Measurements from ENCODE around the gene TRAPPC2L. TPM values are rescaled to one million over a fixed set of nuclear protein-coding genes. Genes with fewer than 3 reads are reported as not detected.

TRAPPC2L gene
- total and polyA plus RNA-seq, 10 of the 15 experiments (the other 5 are each of a cell fraction or from before 2014, with no cell fraction given) = 56.3 to 363 (median 118) TPM

DNA sequence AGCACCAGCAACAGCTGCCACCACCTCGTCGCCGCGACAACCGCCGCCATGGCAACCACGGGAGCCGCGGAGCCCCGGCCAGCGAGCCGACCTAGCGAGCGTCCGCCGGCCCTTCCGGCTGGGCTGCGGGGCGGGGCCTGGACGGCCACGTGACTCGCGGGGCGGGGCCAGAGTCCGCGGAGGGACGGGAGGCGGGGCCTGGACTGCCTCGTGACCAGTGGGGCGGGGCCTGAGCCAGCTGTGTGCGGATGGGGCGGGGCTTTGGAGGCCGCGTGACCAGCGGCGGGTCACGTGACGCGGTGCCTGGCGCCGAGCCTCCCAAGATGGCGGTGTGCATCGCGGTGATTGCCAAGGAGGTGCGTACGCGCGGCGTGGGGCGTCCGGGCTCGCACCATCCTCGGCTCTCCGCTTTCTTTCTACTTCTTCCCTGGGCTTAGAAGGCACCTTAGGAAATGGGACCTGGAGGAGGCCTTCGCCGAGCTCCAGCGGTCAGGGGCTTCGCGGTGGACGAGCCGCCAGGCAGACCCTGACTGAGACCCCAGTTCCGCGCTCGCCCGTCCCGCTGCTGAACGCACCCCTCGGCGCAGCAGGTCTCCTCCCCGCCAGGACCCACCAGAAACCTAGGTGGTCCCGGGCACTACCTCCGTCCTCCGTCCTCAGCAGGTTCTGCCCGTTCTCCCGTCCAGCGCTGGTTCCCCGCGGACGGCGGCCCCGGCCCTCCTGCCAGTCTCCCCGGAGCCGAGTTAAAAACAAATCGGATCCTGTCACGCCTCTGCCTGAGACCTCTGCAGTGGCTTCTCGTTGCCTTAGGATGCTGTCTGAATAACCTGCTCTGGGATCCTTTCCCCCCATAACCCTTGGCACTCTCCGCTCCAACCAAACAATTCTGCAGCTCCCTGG, at the start of gene TRAPPC2L, which contains the start of gene GALNS (continued):
- TF ChIP-seq, protein P1, sequence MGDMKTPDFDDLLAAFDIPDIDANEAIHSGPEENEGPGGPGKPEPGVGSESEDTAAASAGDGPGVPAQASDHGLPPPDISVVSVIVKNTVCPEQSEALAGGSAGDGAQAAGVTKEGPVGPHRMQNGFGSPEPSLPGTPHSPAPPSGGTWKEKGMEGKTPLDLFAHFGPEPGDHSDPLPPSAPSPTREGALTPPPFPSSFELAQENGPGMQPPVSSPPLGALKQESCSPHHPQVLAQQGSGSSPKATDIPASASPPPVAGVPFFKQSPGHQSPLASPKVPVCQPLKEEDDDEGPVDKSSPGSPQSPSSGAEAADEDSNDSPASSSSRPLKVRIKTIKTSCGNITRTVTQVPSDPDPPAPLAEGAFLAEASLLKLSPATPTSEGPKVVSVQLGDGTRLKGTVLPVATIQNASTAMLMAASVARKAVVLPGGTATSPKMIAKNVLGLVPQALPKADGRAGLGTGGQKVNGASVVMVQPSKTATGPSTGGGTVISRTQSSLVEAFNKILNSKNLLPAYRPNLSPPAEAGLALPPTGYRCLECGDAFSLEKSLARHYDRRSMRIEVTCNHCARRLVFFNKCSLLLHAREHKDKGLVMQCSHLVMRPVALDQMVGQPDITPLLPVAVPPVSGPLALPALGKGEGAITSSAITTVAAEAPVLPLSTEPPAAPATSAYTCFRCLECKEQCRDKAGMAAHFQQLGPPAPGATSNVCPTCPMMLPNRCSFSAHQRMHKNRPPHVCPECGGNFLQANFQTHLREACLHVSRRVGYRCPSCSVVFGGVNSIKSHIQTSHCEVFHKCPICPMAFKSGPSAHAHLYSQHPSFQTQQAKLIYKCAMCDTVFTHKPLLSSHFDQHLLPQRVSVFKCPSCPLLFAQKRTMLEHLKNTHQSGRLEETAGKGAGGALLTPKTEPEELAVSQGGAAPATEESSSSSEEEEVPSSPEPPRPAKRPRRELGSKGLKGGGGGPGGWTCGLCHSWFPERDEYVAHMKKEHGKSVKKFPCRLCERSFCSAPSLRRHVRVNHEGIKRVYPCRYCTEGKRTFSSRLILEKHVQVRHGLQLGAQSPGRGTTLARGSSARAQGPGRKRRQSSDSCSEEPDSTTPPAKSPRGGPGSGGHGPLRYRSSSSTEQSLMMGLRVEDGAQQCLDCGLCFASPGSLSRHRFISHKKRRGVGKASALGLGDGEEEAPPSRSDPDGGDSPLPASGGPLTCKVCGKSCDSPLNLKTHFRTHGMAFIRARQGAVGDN (IDR thresholded peaks at IDR 0.05) = no peak
- TF ChIP-seq NR2C2 (IDR thresholded peaks at IDR 0.05; ENCODE audit: borderline replicate concordance, control insufficient read depth, insufficient read length, low read depth) (no peak), POLR2AphosphoS2 (IDR thresholded peaks at IDR 0.05; ENCODE audit: low read depth, low read length) (peak; percentile 75), RB1 (IDR thresholded peaks at IDR 0.05; ENCODE audit: borderline replicate concordance) (peak; percentile 69; the same call in 1 of the 2 replicates), KDM1A (IDR thresholded peaks at IDR 0.05; ENCODE audit: borderline replicate concordance) (no peak), SUPT20H (IDR thresholded peaks at IDR 0.05; ENCODE audit: borderline replicate concordance, control insufficient read depth, low read depth, low read length) (no peak), TCF3 (IDR thresholded peaks at IDR 0.05; ENCODE audit: borderline replicate concordance, insufficient read depth, low read depth, low read length) (peak; percentile 64; the same call in 1 of the 2 replicates), RAD21 (IDR thresholded peaks at IDR 0.05; ENCODE audit: insufficient read depth, low read depth, low read length) (no peak), DPF2 (IDR thresholded peaks at IDR 0.05) (peak; percentile 61; the same call in 1 of the 2 replicates), ZNF217 (IDR thresholded peaks at IDR 0.05) (no peak), BCL11A (IDR thresholded peaks at IDR 0.05; ENCODE audit: low read depth, low read length) (no peak), SRF (IDR thresholded peaks at IDR 0.05; ENCODE audit: low read depth in 2 of 2, low read length in 2 of 2) (no peak), GABPA (IDR thresholded peaks at IDR 0.05; ENCODE audit: low read depth) (no peak), ASH2L (IDR thresholded peaks at IDR 0.05; ENCODE audit: borderline replicate concordance, low read depth) (no peak)
- TF ChIP-seq, protein P2, sequence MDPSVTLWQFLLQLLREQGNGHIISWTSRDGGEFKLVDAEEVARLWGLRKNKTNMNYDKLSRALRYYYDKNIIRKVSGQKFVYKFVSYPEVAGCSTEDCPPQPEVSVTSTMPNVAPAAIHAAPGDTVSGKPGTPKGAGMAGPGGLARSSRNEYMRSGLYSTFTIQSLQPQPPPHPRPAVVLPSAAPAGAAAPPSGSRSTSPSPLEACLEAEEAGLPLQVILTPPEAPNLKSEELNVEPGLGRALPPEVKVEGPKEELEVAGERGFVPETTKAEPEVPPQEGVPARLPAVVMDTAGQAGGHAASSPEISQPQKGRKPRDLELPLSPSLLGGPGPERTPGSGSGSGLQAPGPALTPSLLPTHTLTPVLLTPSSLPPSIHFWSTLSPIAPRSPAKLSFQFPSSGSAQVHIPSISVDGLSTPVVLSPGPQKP (IDR thresholded peaks at IDR 0.05; ENCODE audit: low read depth, low read length) = no peak; the same call in 1 of the 2 replicates
- TF ChIP-seq, protein P3, sequence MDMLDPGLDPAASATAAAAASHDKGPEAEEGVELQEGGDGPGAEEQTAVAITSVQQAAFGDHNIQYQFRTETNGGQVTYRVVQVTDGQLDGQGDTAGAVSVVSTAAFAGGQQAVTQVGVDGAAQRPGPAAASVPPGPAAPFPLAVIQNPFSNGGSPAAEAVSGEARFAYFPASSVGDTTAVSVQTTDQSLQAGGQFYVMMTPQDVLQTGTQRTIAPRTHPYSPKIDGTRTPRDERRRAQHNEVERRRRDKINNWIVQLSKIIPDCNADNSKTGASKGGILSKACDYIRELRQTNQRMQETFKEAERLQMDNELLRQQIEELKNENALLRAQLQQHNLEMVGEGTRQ (IDR thresholded peaks at IDR 0.05; ENCODE audit: borderline replicate concordance, low read depth, low read length) = peak; percentile 99
- TF ChIP-seq, protein P4, sequence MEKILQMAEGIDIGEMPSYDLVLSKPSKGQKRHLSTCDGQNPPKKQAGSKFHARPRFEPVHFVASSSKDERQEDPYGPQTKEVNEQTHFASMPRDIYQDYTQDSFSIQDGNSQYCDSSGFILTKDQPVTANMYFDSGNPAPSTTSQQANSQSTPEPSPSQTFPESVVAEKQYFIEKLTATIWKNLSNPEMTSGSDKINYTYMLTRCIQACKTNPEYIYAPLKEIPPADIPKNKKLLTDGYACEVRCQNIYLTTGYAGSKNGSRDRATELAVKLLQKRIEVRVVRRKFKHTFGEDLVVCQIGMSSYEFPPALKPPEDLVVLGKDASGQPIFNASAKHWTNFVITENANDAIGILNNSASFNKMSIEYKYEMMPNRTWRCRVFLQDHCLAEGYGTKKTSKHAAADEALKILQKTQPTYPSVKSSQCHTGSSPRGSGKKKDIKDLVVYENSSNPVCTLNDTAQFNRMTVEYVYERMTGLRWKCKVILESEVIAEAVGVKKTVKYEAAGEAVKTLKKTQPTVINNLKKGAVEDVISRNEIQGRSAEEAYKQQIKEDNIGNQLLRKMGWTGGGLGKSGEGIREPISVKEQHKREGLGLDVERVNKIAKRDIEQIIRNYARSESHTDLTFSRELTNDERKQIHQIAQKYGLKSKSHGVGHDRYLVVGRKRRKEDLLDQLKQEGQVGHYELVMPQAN (conservative IDR thresholded peaks at IDR 0.05) = peak; percentile 78

Data from GM12878 (cell line).